ENCODE data around the gene PTPRCAP. TPM values are rescaled to one million over a fixed set of nuclear protein-coding genes. Genes with fewer than 3 reads are reported as not detected.

PTPRCAP gene
- total and polyA plus RNA-seq, 9 of the 15 experiments (the other 6 are each of a cell fraction or from before 2014, with no cell fraction given), result 0.22 to 2.0 (median 1.1) TPM; not detected in 4

- ATAC-seq (no peak), DNase-seq (ENCODE audit: extremely low read depth in 1 of 4, low spot score in 3 of 4) (no peak), FAIRE-seq (no peak)
- no peaks in the 10 kb centered on the region for H4K20me1 ChIP-seq (replicated peaks; ENCODE audit: control insufficient read depth, insufficient read depth, low read length)
- intact Hi-C loops (cut with micrococcal nuclease) (no loop called here), in situ Hi-C loops (cut with MboI) (no loop called here)
- no peaks in the 10 kb centered on the region for H3K27me3 ChIP-seq (ENCODE audit: control insufficient read depth in 2 of 2, insufficient read depth in 2 of 2, low read length in 2 of 2)
- ChIA-PET POLR2A (interaction anchor here (1.5 to 2.3 kb wide), 3 partner anchors 10 to 17 kb away, joined by 6 to 8 read pairs (median 7); partner anchors contain the start of gene PPP1CA), CTCF (ENCODE audit: low intra/inter-chr PET ratio) (no interaction called here)
- no peak overlapping the region for H3K4me3 ChIP-seq
- no peak overlapping the region for H3K4me2 ChIP-seq (ENCODE audit: insufficient read depth, low read length)
- no peaks in the 10 kb centered on the region for H3K9me1 ChIP-seq (ENCODE audit: control insufficient read depth, insufficient read depth, low read length)
- H3K9me3 ChIP-seq (replicated peaks; ENCODE audit: control insufficient read depth, insufficient read depth, low read depth, low read length), result no peaks in the 10 kb centered on the region
- H3K79me2 ChIP-seq (ENCODE audit: control insufficient read depth, insufficient read depth, low read length), result peaks cover 8% of the 10 kb centered on the region; the same call in 1 of the 3 replicates
- peaks cover 6 to 65% of the 10 kb centered on the region in 2 experiments for H3K4me1 ChIP-seq (replicated peaks in 1 of 2; ENCODE audit: control insufficient read depth in 2 of 2, insufficient read depth in 2 of 2, low read length in 2 of 2)
- BruUV-seq (replicated peaks), result no TSS peak
- H3K27ac ChIP-seq (ENCODE audit: extremely low read depth, low read depth, low read length), result no peak overlapping the region
- no peaks in the 10 kb centered on the region for H3K36me3 ChIP-seq (ENCODE audit: control insufficient read depth, insufficient read depth, low read length)
- TF ChIP-seq POLR2G (IDR thresholded peaks at IDR 0.05; ENCODE audit: low read depth, low read length), result 0 out of 2 replicates have a peak, but pooled peaks have one; percentile 34
- TF ChIP-seq RBFOX2 (IDR thresholded peaks at IDR 0.05; ENCODE audit: low read depth, low read length), result peak; percentile 36; the same call in 1 of the 2 replicates
- TF ChIP-seq SPI1 (IDR thresholded peaks at IDR 0.05; ENCODE audit: borderline replicate concordance, low read depth, low read length), result peak; percentile 63; the same call in 1 of the 2 replicates
- no peak for TF ChIP-seq SAFB2 (IDR thresholded peaks at IDR 0.05; ENCODE audit: borderline replicate concordance, low read depth, low read length, severe bottlenecking)
- TF ChIP-seq HNRNPL (IDR thresholded peaks at IDR 0.05; ENCODE audit: low read depth, low read length), result 0 out of 2 replicates have a peak, but pooled peaks have one; percentile 13
- TF ChIP-seq ZNF780A (CRISPR knock-in tag; IDR thresholded peaks at IDR 0.05), result no peak
- no peak overlapping the region for H2AFZ ChIP-seq (ENCODE audit: low read depth, low read length)
- H3K9ac ChIP-seq (ENCODE audit: insufficient read depth in 1 of 2, low read depth in 2 of 2, low read length in 2 of 2), result no peak overlapping the region; a peak in 1 of 4 replicates
- WGBS (ENCODE audit: insufficient coverage, low coverage, missing lambda C conversion rate), result 83% methylated on average over 25 of the region's 26 CpGs
Observed at GRCh38 chr11:67418476-67419281, 18.8 kb downstream of the PTPRCAP start.
